ENCODE data around the gene GMFB. TPM values are rescaled to one million over a fixed set of nuclear protein-coding genes. Genes with fewer than 3 reads are reported as not detected.

The GMFB gene
- total RNA-seq, 1 donor from 2014 or later, result 67.1 TPM

DNA sequence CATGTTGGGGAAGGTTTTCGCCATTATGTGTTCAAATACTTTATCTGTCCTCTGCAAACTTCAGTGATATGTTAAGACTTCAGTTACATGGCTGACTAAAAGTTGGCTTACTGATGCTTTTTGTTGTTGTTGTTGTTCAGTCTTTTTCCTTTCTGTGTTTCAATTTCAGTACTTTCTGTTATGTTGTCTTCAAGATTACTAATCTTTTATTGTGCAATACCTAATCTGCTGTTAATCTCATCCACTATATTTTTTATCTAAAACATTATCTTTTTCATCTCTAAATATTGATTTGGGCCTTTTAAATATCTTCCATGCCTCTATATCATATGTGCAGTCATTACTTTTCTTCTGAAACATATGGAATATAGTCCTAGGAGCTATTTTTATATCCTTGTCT is 27.9 kb upstream of the GMFB start:
- H3K27me3 Mint-ChIP-seq (ENCODE audit: unreplicated experiment), result no peaks in the 10 kb centered on the region
- peaks cover 13% of the 10 kb centered on the region for H3K36me3 Mint-ChIP-seq (ENCODE audit: unreplicated experiment)
- H3K4me3 Mint-ChIP-seq (ENCODE audit: unreplicated experiment), result no peak overlapping the region
- TF ChIP-seq, protein P1, sequence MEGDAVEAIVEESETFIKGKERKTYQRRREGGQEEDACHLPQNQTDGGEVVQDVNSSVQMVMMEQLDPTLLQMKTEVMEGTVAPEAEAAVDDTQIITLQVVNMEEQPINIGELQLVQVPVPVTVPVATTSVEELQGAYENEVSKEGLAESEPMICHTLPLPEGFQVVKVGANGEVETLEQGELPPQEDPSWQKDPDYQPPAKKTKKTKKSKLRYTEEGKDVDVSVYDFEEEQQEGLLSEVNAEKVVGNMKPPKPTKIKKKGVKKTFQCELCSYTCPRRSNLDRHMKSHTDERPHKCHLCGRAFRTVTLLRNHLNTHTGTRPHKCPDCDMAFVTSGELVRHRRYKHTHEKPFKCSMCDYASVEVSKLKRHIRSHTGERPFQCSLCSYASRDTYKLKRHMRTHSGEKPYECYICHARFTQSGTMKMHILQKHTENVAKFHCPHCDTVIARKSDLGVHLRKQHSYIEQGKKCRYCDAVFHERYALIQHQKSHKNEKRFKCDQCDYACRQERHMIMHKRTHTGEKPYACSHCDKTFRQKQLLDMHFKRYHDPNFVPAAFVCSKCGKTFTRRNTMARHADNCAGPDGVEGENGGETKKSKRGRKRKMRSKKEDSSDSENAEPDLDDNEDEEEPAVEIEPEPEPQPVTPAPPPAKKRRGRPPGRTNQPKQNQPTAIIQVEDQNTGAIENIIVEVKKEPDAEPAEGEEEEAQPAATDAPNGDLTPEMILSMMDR (IDR thresholded peaks at IDR 0.05; ENCODE audit: partially characterized antibody, unreplicated experiment), result no peak
- no peak for DNase-seq
- no peaks in the 10 kb centered on the region for H3K4me1 Mint-ChIP-seq (ENCODE audit: low read depth, unreplicated experiment)
- peaks cover 2% of the 10 kb centered on the region for H3K9me3 Mint-ChIP-seq (ENCODE audit: unreplicated experiment)
- H3K27ac Mint-ChIP-seq (ENCODE audit: unreplicated experiment), result no peak overlapping the region

- DNase-seq, result no peak
- peaks cover 13% of the 10 kb centered on the region for H3K36me3 Mint-ChIP-seq (ENCODE audit: unreplicated experiment)
- peaks cover 2% of the 10 kb centered on the region for H3K9me3 Mint-ChIP-seq (ENCODE audit: unreplicated experiment)
- H3K4me1 Mint-ChIP-seq (ENCODE audit: low read depth, unreplicated experiment), result peaks cover 2% of the 10 kb centered on the region
- no peak overlapping the region for H3K27ac Mint-ChIP-seq (ENCODE audit: unreplicated experiment)
- H3K4me3 Mint-ChIP-seq (ENCODE audit: unreplicated experiment), result no peak overlapping the region
- no peaks in the 10 kb centered on the region for H3K27me3 Mint-ChIP-seq (ENCODE audit: unreplicated experiment)
- TF ChIP-seq, protein P1 (IDR thresholded peaks at IDR 0.05; ENCODE audit: partially characterized antibody, unreplicated experiment), result no peak
These were observed 26.9 kb upstream of the GMFB start for GRCh38 chr14:54515670-54516069.

DNA sequence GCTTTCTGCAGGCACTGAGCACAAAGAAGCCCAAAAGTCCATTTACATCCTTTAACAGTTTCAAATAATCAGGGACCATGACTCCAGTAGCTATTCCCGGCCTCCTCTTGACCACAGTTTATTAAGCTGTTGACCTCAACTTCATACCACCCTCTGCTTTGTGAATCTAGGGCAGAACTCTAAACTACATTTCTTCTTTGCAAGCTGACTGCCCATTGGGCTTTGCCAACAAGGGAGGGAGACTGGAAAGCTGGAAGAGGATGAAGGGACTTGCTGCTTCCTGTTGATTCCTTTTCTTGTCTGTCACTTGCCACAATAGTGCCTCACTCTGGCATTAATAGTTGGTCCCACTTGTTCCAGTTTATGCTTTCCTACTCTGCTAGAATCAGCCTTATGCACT is 23.6 kb upstream of the GMFB start:
- DNase-seq, result no peak
- Mint-ChIP-seq H3K4me1 (ENCODE audit: low read depth, unreplicated experiment) (peaks cover 3% of the 10 kb centered on the region), H3K36me3 (ENCODE audit: unreplicated experiment) (peaks cover 13% of the 10 kb centered on the region), H3K27ac (ENCODE audit: unreplicated experiment) (no peak overlapping the region), H3K9me3 (ENCODE audit: unreplicated experiment) (peaks cover 2% of the 10 kb centered on the region), H3K4me3 (ENCODE audit: unreplicated experiment) (no peak overlapping the region), H3K27me3 (ENCODE audit: unreplicated experiment) (peaks cover 4% of the 10 kb centered on the region)
- TF ChIP-seq, protein P1 (IDR thresholded peaks at IDR 0.05; ENCODE audit: partially characterized antibody, unreplicated experiment), result no peak

GRCh38 chr14:54509546-54510501 is 21.0 kb upstream of the GMFB start, which contains the start of gene CGRRF1:
CGRRF1 (plus strand) TSS chr14:54509906; CDS start chr14:54509960, 54 bp downstream.
- TF ChIP-seq, protein P1 (IDR thresholded peaks at IDR 0.05; ENCODE audit: partially characterized antibody, unreplicated experiment), result peak; percentile 96
- DNase-seq, result peak; percentile 100
- Mint-ChIP-seq H3K4me3 (ENCODE audit: unreplicated experiment) (peak within 1 kb of the TSS; percentile 94), H3K9me3 (ENCODE audit: unreplicated experiment) (no peaks in the 10 kb centered on the region), H3K4me1 (ENCODE audit: low read depth, unreplicated experiment) (peaks cover 3% of the 10 kb centered on the region), H3K27me3 (ENCODE audit: unreplicated experiment) (peaks cover 4% of the 10 kb centered on the region), H3K36me3 (ENCODE audit: unreplicated experiment) (peaks cover 5% of the 10 kb centered on the region), H3K27ac (ENCODE audit: unreplicated experiment) (peak within 1 kb of the TSS; percentile 92)

DNA sequence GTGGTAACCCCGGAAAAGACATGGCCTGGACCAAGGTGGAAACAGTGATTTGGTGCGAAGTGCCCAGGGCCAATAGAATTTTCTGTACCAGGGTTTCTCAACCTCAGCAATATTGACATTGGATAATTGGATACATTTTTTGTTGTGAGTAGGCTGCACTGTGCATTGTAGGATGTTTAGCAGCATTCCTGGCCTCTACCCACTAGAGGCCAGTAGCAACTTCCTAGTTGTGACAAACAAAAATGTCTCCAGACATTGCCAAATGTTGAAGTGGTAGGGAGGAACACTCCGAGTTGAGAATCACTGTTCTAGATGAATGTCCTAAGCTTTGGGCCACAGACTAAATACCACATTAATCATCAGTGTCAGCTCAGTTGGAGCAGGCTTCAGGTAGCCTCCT is 14.7 kb upstream of the GMFB start:
- no peaks in the 10 kb centered on the region for H3K36me3 Mint-ChIP-seq (ENCODE audit: unreplicated experiment)
- H3K27me3 Mint-ChIP-seq (ENCODE audit: unreplicated experiment), result no peaks in the 10 kb centered on the region
- H3K27ac Mint-ChIP-seq (ENCODE audit: unreplicated experiment), result no peak overlapping the region
- DNase-seq, result no peak
- H3K9me3 Mint-ChIP-seq (ENCODE audit: unreplicated experiment), result no peaks in the 10 kb centered on the region
- H3K4me3 Mint-ChIP-seq (ENCODE audit: unreplicated experiment), result no peak overlapping the region
- H3K4me1 Mint-ChIP-seq (ENCODE audit: low read depth, unreplicated experiment), result no peaks in the 10 kb centered on the region
- TF ChIP-seq, protein P1 (IDR thresholded peaks at IDR 0.05; ENCODE audit: partially characterized antibody, unreplicated experiment), result no peak
